Osteocyte (in vitro differentiated cells): ENCODE measurements around the gene SMYD5. TPM values are rescaled to one million over a fixed set of nuclear protein-coding genes. Genes with fewer than 3 reads are reported as not detected.
A peak's percentile ranks its signal among the peaks of the same experiment; 100 is the strongest.

Experiments used
- DNase-seq: peaks from one replicate; pipeline ENCODE4 v3.0.0; 2021; ENCODE audit warnings: mixed read lengths; ENCODE audit not compliant: unreplicated experiment; ENCODE audit errors: extremely low spot score
- H3K27ac Mint-ChIP-seq: one replicate; pipeline ENCODE4 v1.8.0; 2021; ENCODE audit warnings: mild to moderate bottlenecking, mixed read lengths; ENCODE audit not compliant: unreplicated experiment
- H3K27me3 Mint-ChIP-seq: one replicate; pipeline ENCODE4 v1.8.0; 2021; ENCODE audit warnings: mixed read lengths; ENCODE audit not compliant: unreplicated experiment
- H3K36me3 Mint-ChIP-seq: one replicate; pipeline ENCODE4 v1.8.0; 2021; ENCODE audit warnings: mixed read lengths; ENCODE audit not compliant: unreplicated experiment
- H3K4me1 Mint-ChIP-seq: one replicate; pipeline ENCODE4 v1.8.0; 2021; ENCODE audit warnings: mixed read lengths; ENCODE audit not compliant: unreplicated experiment
- H3K4me3 Mint-ChIP-seq: one replicate; pipeline ENCODE4 v1.8.0; 2021; ENCODE audit warnings: mild to moderate bottlenecking, moderate library complexity, mixed read lengths; ENCODE audit not compliant: unreplicated experiment
- H3K9me3 Mint-ChIP-seq: one replicate; pipeline ENCODE4 v1.8.0; 2021; ENCODE audit warnings: mixed read lengths; ENCODE audit not compliant: unreplicated experiment
- CTCF ChIP-seq: fragments of 200-600 bp; sonication (generic); IDR thresholded peaks from 2 replicates; pipeline ENCODE4 v1.5.0; 2021; ENCODE audit warnings: antibody characterized with exemption, mild to moderate bottlenecking, moderate library complexity
- total RNA-seq: library from RNA; stranded (reverse); gene quantifications from 2 replicates; pipeline ENCODE4 v1.2.1, GENCODE V29; 2021

Gene SMYD5
- total RNA-seq, 1 donor from 2014 or later: 17.1 TPM

- no peaks in the 10 kb centered on the region for H3K4me1 Mint-ChIP-seq
- no peaks in the 10 kb centered on the region for H3K36me3 Mint-ChIP-seq
- H3K4me3 Mint-ChIP-seq: no peak overlapping the region
- H3K27ac Mint-ChIP-seq: no peak overlapping the region
- H3K9me3 Mint-ChIP-seq: no peaks in the 10 kb centered on the region
- TF ChIP-seq CTCF: no peak
- no peak for DNase-seq
- H3K27me3 Mint-ChIP-seq: no peaks in the 10 kb centered on the region
Measured at GRCh38 chr2:73228631-73229030, 14.6 kb downstream of the SMYD5 start.

- H3K4me1 Mint-ChIP-seq: peaks cover 23% of the 10 kb centered on the region
- H3K27me3 Mint-ChIP-seq: no peaks in the 10 kb centered on the region
- H3K36me3 Mint-ChIP-seq: no peaks in the 10 kb centered on the region
- no peak for DNase-seq
- no peak for TF ChIP-seq CTCF
- no peaks in the 10 kb centered on the region for H3K9me3 Mint-ChIP-seq
- peak overlapping the region; percentile 94 for H3K4me3 Mint-ChIP-seq
- no peak overlapping the region for H3K27ac Mint-ChIP-seq
Measured at GRCh38 chr2:73232403-73233153, 18.5 kb downstream of the SMYD5 start.

- peak within 1 kb of the TSS; percentile 92 for H3K27ac Mint-ChIP-seq
- TF ChIP-seq CTCF: no peak
Measured at GRCh38 chr2:73233154-73233931, 19.3 kb downstream of the SMYD5 start, which contains the start of gene PRADC1. Gene PRADC1 (minus strand): TSS chr2:73233239. CDS start chr2:73233160, 79 bp downstream.

GRCh38 chr2:73233932-73234832, 20.1 kb downstream of the SMYD5 start, which contains the start of gene CCT7:
Gene CCT7 (plus strand): TSS chr2:73234308. CDS start chr2:73234379, 71 bp downstream.
- no peaks in the 10 kb centered on the region for H3K9me3 Mint-ChIP-seq
- no peaks in the 10 kb centered on the region for H3K36me3 Mint-ChIP-seq
- peak within 1 kb of the TSS; percentile 94 for H3K4me3 Mint-ChIP-seq
- H3K4me1 Mint-ChIP-seq: peaks cover 27% of the 10 kb centered on the region
- H3K27ac Mint-ChIP-seq: peak within 1 kb of the TSS; percentile 92
- no peaks in the 10 kb centered on the region for H3K27me3 Mint-ChIP-seq
- peak; percentile 91 for DNase-seq
- TF ChIP-seq CTCF: no peak

More at GRCh38 chr2:73233154-73233931, 19.3 kb downstream of the SMYD5 start, which contains the start of gene PRADC1:
- peak within 1 kb of the TSS; percentile 94 for H3K4me3 Mint-ChIP-seq
- no peaks in the 10 kb centered on the region for H3K27me3 Mint-ChIP-seq
- H3K4me1 Mint-ChIP-seq: peaks cover 27% of the 10 kb centered on the region
- peak; percentile 99 for DNase-seq
- no peaks in the 10 kb centered on the region for H3K9me3 Mint-ChIP-seq
- no peaks in the 10 kb centered on the region for H3K36me3 Mint-ChIP-seq
